NK-92 (cell line): ENCODE results near the gene TNK2.

Experiments used
- DNase-seq: peaks from one replicate; lab custom pipeline; 2025; ENCODE audit not compliant: unreplicated experiment; lab: John Stamatoyannopoulos, UW

TNK2 gene

GRCh38 chr3:195854628-195855294 lies 53.6 kb downstream of the TNK2 start:
- DNase-seq: no peak

DNA sequence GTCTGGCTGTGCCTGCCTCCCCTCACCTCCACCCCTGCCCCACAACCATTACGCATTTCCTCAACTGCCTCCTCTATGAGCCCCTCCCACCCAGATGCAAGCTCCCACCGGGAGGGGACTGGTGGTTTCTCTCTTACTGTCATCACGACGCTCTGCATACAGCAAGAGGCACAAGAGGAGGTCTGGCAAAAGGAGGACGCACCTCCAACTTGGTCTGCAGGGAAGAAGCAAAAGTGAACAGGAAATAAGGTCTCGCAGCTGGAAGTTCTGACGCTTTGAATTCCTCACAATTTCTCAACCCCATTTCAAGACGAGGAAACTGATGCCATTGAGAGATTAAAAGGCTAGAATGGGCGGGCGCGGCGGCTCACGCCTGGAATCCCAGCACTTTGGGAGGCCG lies 54.4 kb downstream of the TNK2 start:
- no peak for DNase-seq

GRCh38 chr3:195853036-195853435 lies 55.3 kb downstream of the TNK2 start:
- no peak for DNase-seq

DNA sequence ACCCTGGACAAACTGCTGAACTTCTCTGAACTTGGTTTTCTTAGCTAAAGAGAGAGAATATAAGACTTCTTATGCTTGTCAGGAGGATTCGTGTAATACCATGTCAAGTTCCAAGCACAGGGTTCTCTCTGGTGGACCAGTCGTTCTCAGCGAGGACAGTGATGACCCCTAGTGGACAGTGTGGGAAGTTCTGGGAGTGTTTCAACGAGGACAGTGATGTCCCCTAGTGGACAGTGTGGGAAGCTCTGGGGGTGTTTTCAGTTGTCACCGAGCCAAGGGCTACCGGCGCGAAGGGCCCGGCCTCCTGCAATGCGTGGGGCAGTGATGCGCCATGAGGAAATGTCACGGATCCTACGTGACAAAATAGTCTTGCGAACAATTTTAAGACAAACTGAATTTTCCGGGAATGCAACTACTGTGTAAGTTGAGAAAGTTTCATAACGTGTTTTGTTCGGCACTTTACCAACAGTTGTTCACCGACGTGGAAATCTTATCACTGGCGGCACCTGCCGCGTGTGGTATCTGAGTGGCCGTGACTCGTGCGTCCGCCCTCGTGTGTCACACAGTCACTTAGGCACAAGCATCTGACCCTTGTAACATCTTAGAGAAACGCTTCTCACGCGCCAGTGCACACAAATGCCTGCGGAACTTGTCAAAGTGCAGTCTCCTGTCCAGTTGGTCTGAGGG lies 57.4 kb downstream of the TNK2 start:
- DNase-seq: peak; percentile 76

DNA sequence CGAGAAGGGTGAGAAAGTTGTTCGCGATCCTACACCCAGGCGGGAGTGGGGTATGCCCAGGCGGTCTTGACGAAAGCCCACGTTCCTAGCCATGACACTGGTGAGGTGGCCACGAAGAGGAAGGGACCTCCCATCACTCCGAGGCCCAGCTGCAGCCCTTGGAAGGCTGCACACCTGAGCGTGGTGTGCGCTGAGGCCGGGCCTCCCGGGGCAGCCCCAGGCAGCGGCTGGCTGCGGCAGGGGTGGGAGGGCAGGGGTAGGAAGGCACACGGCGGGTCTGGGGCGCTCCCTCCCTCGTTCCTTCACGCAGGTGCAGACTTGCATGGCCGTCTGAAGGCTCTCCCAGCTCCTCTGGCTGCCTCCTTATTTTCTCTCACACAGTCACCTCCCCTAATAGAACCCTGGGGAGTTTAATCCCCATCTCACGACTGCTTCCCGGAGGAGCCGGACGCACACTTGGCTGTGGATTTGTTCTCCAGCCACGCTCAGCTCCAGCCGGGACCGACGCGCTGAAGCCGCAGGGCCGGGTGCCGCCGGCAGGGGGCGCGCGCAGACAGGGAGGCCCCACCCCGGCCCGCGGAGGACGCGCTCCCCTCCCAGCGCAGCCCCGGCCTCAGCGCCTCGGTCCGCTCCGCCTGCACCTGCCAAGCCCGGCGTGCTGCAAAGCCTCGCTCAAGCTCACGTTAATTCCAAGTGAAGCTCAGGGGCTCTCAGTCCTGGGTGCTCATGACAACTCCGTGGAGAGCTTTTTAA lies 58.9 kb downstream of the TNK2 start:
- no peak for DNase-seq

- DNase-seq: no peak
Measured at GRCh38 chr3:195847055-195847950, 61.0 kb downstream of the TNK2 start.

GRCh38 chr3:195845483-195845882 lies 62.9 kb downstream of the TNK2 start:
- DNase-seq: no peak

DNA sequence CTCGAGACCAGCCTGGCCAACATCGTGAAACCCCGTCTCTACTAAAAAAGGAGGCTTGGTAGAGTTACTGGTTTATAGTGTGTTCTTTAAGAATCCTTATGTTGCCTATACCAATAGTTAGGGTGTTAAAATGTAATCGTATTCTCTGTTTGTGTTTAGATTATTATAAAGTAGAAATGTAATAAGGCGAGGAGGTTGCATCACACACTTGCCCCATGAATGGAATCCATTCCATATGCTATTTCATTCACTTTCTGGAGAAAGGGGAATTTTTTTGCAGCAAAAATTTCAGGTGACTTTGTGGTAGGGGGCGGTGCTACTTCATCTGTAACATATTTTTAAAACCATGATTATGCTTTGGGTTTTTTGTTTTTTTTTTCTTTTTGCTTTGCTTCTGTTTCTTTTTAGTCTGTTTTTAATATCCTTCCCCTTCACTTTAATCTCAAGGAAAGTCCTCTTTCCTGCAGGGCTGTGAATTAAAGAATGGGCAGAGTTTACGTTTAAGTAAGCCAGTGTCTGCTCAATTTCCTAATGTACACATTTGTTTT lies 63.6 kb downstream of the TNK2 start:
- DNase-seq: no peak

GRCh38 chr3:195839260-195840010 lies 68.9 kb downstream of the TNK2 start:
- DNase-seq: no peak

DNA sequence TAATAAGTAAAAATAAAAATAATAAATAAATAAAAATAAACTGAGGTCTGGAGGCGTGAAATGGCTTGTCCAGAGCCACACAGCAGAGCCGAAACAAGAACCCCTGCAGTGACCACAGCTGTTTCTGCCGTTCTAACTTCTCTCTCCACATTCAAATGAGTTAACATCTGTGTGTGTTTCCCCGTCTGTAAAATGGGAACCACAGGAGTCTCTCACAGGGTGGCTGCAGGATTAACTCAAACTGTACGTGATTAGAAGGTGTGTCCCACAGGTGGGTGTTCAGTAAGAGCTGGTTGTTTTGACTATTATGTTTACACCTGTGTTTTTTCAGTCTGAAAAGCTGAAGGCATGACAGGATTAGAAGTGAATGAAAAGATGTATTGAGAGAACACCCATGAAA lies 69.6 kb downstream of the TNK2 start:
- DNase-seq: no peak

DNA sequence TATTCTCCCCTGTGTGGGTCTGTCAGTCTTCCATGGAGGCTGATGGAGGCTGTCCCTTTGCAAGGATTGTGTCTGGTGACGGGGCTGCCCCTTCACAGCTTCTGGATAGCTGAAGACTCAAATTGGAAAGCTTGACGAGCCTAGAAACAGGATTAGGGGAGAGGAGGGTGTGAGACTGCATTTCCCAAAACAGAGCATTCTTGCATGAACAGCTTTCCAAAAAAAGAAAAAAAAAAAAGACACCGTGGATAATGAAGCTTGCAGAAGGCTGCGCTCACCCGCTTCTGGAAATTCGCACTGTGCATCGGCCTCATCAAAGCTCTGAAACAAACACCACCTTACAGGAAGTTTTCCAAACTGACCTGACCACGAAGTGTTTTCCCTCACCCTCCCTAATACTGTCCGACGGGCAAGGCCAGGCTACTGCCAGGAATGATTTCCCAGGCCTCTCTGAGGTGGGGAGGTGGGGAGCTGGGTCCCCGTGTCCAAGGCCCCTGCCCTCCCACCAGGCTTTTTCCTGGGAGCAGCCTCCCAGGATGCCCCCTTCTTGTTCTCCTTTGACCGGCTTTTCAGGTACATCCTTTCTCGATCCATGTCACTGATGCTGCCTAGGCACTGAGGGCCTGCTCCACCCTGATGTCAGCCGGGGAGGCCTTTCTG lies 71.7 kb downstream of the TNK2 start:
- no peak for DNase-seq

- DNase-seq: no peak
Measured at GRCh38 chr3:195835791-195836190, 72.6 kb downstream of the TNK2 start.

GRCh38 chr3:195834675-195835583 lies 73.4 kb downstream of the TNK2 start:
- no peak for DNase-seq

GRCh38 chr3:195829897-195830254 lies 78.5 kb downstream of the TNK2 start:
- DNase-seq: no peak

- no peak for DNase-seq
Measured at GRCh38 chr3:195828762-195829161, 79.6 kb downstream of the TNK2 start.

- no peak for DNase-seq
Measured at GRCh38 chr3:195825857-195826804, 82.2 kb downstream of the TNK2 start.

GRCh38 chr3:195825191-195825588 lies 83.2 kb downstream of the TNK2 start:
- DNase-seq: no peak
